GM10847 (cell line): ENCODE data around the gene GADL1.

Experiments
- POLR2A ChIP-seq: IDR thresholded peaks from 2 replicates; pipeline ENCODE4 v1.6.1; 2011; ENCODE audit not compliant: insufficient read length; ENCODE audit errors: extremely low read depth

GADL1 gene

GRCh38 chr3:30679045-30679444 lies 215.4 kb downstream of the GADL1 start:
- TF ChIP-seq POLR2A, result no peak

DNA sequence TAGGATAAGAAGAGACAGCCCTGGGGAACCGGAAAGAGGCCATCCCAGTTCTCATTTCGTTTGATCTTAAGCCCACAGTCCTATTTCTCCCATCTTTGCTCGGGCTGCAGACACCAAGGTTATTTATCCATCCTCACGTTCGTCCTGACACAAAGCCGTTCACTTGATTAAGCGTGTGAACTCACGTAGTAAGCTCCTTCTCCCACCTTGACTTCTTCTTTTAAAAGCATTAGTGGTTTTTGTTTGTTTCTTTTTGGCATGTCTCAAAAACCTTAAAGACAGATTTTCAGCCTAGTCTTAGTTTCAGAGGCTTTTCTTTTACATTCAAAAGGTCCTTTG lies 217.1 kb downstream of the GADL1 start:
- no peak for TF ChIP-seq POLR2A

- no peak for TF ChIP-seq POLR2A
Observed at GRCh38 chr3:30676424-30677346, 217.8 kb downstream of the GADL1 start.
